Stimulated activated CD8-positive, alpha-beta memory T cell treated with anti-CD3 and anti-CD28 coated beads, Interleukin-12 subunit alpha, Interleukin-12 subunit beta, amount 100 ng/mL, for 24 hours (primary cell): ENCODE results near the gene EDRF1.
"Not testable (repeated sequence)": the region's sequence is repeated elsewhere in the genome, so short reads cannot be mapped to it uniquely, and the experiment has no call there.

Source experiments
- DNase-seq: peaks from one replicate; pipeline ENCODE4 v3.0.0-alpha.2; 2020; ENCODE audit errors: extremely low read depth

The EDRF1 gene, protein sequence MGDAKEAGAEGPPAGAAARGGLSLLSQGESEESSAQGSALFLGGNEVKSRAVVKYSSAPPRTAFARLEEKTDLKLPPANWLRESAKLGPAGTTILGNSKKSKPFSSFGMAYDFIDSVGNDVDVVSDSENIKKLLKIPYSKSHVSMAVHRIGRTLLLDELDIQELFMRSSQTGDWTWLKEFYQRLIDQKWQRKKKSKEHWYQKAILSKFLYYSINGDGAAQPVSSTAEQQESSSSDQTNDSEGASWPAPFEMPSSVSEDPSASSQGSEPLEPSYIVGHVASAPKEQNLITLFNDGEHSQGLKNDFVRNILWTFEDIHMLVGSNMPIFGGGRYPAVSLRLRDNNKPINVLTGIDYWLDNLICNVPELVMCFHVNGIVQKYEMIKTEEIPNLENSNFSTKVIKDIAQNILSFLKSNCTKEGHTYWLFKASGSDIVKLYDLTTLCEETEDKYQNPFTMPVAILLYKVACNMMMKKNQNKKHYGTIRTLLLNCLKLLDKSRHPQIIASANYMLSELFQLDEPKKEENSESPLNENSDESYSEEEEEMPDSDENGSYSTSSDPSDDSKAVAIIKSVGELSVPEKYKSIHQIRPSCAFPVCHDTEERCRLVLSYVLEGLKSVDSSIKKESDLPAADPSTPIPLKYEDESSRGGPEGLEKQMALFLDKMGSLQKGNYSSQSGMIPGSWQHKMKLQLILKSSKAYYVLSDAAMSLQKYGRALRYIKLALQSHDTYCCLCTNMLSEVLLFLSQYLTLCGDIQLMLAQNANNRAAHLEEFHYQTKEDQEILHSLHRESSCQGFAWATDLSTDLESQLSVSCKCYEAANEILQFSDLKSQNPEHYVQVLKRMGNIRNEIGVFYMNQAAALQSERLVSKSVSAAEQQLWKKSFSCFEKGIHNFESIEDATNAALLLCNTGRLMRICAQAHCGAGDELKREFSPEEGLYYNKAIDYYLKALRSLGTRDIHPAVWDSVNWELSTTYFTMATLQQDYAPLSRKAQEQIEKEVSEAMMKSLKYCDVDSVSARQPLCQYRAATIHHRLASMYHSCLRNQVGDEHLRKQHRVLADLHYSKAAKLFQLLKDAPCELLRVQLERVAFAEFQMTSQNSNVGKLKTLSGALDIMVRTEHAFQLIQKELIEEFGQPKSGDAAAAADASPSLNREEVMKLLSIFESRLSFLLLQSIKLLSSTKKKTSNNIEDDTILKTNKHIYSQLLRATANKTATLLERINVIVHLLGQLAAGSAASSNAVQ

DNA sequence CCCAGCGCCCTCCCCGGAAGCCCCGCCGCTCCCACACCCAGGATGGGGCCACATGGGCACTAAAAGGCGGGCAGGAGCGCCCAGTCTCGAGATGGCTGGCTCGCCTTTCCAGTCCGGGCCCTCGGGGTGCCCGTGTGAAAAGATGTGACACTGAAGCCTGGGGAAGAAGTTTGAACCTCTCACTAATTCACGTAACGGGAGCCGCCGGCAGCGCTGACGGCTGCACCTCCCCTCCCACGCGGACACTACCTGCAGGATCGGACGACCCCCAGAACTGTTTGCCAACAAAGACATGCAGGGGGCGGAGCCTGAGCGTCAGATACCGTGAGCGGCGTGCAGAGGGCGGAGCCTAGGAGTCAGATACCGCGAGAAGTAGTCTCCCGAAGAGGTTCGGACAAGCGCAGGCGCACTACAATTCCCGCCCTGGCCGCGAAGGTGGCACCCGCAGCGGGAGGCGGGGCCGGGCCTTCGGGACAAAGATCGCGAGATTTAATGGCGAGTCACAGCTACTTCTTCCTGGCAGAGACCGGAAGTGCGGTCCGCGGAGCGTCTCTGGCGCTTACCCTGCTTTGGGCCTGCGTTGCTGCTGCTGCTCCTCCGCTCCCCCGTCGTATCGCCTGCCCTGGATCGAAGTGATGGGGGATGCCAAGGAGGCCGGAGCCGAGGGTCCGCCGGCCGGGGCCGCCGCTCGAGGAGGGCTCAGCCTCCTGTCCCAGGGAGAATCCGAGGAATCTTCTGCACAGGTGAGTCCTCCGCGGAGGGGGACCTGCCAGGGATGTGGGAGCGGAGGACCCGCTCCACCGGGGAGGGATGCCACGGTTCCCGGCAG, at the start of gene EDRF1:
EDRF1 (plus strand) TSS at position 537 of the 829 bp plus-strand sequence; CDS start at position 636, 99 bp downstream.
- DNase-seq = peak; percentile 98

DNA sequence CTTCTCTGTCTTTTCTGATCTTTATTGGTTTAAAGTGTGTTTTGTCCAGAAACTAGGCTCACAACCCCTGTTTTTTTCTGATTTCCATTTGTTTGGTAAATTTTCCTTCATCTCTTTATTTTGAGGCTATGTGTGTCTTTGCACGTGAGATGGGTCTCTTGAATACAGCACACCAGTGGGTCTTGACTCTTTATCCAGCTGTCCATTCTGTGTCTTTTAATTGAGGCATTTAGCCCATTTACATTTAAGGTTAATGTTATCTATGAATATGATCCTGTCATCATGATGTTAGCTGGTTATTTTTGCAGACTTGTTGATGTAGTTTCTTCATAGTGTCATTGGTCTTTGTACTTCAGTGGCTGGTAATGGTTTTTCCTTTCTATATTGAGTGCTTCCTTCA, 46.6 kb upstream of the EDRF1 start:
- no peak for DNase-seq

DNA sequence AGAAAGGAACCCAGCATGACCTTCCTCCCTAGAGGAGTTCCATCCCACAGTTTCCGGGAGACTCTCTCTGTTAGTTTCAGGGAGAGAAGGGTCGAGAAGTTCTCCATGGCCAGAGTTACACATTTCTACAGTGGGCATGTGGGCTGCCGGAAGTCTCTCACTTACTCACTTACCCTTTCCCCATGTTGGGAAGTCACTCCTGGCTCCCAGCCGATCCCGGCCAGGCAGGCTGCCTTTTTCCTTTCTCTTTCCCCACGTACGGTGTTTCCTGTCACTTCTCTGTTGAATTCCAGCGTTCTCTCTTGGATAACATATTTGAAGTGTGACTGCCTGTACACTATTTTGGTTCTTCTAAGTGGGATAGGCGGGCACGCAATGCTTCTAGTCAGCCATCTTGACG, 40.1 kb upstream of the EDRF1 start:
- DNase-seq = no peak

DNA sequence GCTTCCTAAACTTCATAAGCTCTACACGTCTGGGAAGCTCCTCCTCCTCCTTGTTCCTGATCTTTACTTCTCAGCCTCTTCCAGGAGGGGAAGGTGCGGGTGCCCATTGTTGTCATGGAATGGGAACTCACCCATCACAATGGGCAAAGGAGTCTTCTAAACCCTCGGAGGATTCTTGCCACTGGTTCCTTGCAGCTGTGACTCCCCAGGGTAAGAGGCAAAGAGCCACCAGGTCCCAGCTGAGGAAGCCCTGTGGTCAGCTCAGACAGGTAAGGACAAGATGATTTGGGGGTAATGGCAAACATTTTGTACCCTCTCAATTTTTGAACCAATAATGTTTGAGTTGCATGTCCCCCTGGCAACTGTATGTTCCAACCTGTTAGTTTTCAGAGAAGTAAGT, 36.4 kb upstream of the EDRF1 start, which contains the start of gene TEX36:
TEX36 (minus strand) TSS at position 101 of the 400 bp plus-strand sequence. CDS start 174 bp downstream, outside the sequence.
- DNase-seq = no peak

GRCh38 chr10:125683821-125684220, 35.7 kb upstream of the EDRF1 start:
- no peak for DNase-seq

GRCh38 chr10:125684581-125684980, 34.9 kb upstream of the EDRF1 start:
- no peak for DNase-seq

DNA sequence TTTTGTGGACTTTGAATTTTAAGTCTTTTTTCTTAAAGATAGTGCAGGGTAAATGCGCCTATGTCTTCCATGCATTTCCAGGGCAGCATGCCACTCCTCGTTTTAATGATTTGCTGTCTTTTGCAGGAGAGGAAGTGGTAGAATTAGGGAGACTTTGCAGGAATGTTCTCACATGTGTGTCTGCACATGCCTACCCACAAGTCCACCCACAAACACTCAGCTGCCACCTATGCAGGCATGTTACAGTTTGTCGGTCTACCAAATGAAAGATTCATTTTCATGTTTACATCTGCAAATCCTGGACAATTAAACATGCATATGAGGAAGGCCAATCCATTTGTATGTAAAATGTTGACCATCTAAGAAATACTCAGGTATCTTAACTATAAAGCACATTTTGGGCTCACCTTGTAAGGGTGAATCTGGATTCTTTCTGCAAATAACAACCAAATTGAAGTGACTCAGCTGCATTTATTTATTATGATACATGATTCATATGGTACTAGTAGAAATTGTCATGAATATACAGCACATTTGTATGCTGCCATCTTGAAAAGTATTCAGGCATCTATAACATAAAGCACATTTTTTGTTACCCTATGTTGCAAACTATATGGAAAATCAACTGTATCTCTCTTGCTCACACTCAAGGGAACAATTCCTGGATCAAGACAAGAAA, 31.9 kb upstream of the EDRF1 start:
- DNase-seq = no peak

- DNase-seq = no peak
These were observed 29.4 kb upstream of the EDRF1 start for GRCh38 chr10:125689955-125690569.

GRCh38 chr10:125691160-125691981, 28.1 kb upstream of the EDRF1 start:
- no peak for DNase-seq

GRCh38 chr10:125692196-125692595, 27.3 kb upstream of the EDRF1 start:
- no peak for DNase-seq

DNA sequence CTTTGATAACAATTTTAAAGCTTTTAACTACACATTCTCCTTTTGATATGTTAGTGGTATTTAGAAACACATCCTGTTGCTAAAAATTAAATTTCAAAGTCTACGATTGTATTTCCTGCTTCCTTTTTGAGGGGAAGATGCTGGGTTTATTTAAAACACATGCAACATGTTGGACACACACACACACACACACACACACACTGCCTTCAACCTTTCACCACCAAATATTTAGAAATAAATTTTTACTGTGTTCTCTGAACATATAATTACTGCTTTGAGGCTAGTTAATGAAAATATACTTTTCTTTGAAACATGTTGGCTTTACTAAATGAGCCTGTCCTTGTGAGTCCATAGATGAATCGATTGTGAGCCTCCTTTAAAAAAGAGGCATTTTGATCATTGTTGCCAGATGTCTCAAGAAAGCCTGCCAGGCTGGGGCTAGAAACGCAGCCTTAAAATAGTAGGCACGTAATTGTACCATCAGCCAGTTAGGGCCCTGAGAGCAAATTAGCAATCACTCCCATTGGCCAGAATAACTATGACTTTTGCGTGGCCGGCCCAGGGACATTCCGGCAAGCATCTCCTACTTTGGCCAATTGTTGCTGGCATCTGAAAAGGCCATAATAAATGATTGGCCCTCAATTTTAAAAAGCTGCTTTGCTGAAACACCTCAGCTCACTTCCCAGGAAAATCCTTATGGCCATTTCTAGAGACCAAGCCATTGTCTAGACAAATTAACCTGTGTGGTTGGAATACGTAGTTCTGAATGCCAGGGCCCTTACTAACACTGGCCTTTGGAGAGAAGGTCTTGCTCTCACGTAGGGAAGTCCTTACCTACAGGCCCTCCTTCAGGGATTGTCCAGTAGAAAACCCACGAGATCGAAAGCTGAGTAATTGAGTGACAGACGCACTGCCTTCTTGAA, 26.6 kb upstream of the EDRF1 start:
- DNase-seq = no peak

GRCh38 chr10:125693524-125693847, 26.0 kb upstream of the EDRF1 start:
- DNase-seq = no peak

DNA sequence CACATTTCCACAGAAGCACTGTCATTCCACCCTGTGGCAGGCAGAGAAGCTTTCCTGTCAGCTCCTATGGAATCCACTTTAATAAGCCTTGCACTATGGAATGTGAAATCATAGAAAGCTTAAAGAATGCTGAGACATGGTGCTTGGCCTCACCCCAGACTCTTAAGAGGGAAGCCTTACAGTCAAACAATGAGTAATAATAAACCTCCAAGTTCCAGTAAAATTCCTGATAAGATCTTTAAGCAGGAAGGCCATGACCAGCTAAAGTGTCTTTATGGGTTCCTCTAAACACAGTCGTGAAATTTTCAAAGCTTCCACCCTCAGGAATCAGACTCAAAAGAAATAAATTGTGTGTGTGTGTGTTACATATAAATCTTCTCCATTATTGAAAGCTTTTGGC, 24.6 kb upstream of the EDRF1 start:
- DNase-seq = no peak

DNA sequence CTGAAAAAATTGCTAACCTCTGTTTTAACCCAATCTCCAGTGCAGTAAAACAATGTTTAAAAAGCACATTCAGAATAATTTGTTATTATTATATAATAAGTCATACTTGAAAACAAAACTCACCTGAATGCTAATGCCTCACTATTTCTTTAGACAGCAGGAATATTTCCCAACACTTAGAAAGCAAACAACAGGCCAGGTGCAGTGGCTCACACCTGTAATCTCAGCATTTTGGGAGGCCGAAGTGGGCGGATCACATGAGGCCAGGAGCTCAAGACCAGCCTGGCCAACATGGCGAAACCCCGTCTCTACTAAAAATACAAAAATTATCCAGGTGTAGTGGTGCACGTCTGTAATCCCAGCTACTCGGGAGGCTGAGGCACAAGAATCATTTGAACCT, 22.6 kb upstream of the EDRF1 start:
- DNase-seq = not testable (repeated sequence)

DNA sequence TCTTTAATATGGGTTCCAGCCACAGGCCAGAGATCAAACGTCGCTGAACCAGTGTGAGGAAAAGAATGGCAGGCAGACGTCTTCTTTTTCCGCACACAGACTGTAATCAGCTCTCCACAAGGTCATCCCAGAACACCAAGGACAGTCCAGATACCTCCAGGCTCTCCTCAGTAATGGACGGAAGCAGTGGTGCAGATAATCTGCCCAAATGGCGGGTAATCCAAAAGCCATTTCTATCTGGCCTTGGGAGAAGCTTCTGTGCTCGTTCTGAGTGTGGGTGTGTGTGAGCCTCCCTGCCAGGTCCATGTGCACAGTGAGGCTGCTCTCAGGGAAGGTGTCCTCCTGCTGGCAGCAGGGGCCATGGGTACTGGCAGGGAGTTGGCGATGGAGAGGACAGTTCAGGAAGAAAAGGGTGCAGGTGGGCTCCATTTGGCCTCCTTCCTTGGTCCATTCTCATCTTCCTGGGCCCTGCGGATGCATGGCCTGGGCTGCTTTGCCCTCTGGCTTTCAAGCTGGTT, 21.0 kb upstream of the EDRF1 start:
- no peak for DNase-seq

- DNase-seq = no peak
These were observed 19.9 kb upstream of the EDRF1 start for GRCh38 chr10:125699562-125700143.

GRCh38 chr10:125700355-125700911, 19.1 kb upstream of the EDRF1 start:
- DNase-seq = no peak
